PC-9 (cell line): ENCODE data around the gene HOXC9. TPM values are rescaled to one million over a fixed set of nuclear protein-coding genes. Genes with fewer than 3 reads are reported as not detected.

ENCODE experiments used
- BruUV-seq: library from RNA; stranded (reverse); fragments of 400-500 nt; replicated peaks from 2 replicates; lab custom pipeline; 2021; lab: Mats Ljungman, UMichigan
- CTCF ChIA-PET: fragments of 300-600 bp; sonication (Branson Sonifier 250); formaldehyde crosslinking; loops from one replicate; lab custom pipeline; 2022; ENCODE audit warnings: antibody characterized with exemption; lab: Charles Lee
- POLR2A ChIA-PET: fragments of 300-600 bp; sonication (Branson Sonifier 250); formaldehyde crosslinking; loops from one replicate; lab custom pipeline; 2022; ENCODE audit warnings: antibody characterized with exemption; ENCODE audit not compliant: unreplicated experiment; lab: Charles Lee
- DNase-seq, 2 experiments: peaks; one replicate each; pipeline versions ENCODE4 v3.0.0 to v3.0.0-alpha.2; 2015 to 2022; ENCODE audit warnings: mixed read lengths in 1 of 2
- H2AFZ ChIP-seq: fragments of 200-600 bp; sonication (generic); 2 replicates; pipeline ENCODE4 v1.8.1; 2017; ENCODE audit warnings: antibody characterized with exemption
- H3F3A ChIP-seq: fragments of 200-600 bp; sonication (generic); 2 replicates; pipeline ENCODE4 v1.8.1; 2017; ENCODE audit warnings: antibody characterized with exemption, mild to moderate bottlenecking, low read depth; ENCODE audit not compliant: insufficient read depth
- H3K27ac ChIP-seq: fragments of 200-600 bp; sonication (generic); 2 replicates; pipeline ENCODE4 v1.6.1; 2016; ENCODE audit warnings: mixed run types
- H3K27me3 ChIP-seq: fragments of 200-600 bp; sonication (generic); 2 replicates; pipeline ENCODE4 v1.6.1; 2016; ENCODE audit warnings: low read depth, mixed run types; ENCODE audit not compliant: insufficient read depth
- H3K36me3 ChIP-seq: fragments of 200-600 bp; sonication (generic); 2 replicates; pipeline ENCODE4 v1.6.1; 2016; ENCODE audit warnings: low read depth, mixed run types
- H3K4me1 ChIP-seq: fragments of 200-600 bp; sonication (generic); replicated peaks from 2 replicates; pipeline ENCODE4 v1.6.1; 2016; ENCODE audit warnings: mixed run types; ENCODE audit not compliant: insufficient read depth
- H3K4me2 ChIP-seq: fragments of 200-600 bp; sonication (generic); 2 replicates; pipeline ENCODE4 v1.6.1; 2017; ENCODE audit warnings: mixed run types
- H3K4me3 ChIP-seq: fragments of 200-600 bp; sonication (generic); 2 replicates; pipeline ENCODE4 v1.6.1; 2016; ENCODE audit warnings: mixed run types
- H3K79me2 ChIP-seq: fragments of 200-600 bp; sonication (generic); 2 replicates; pipeline ENCODE4 v1.6.1; 2017; ENCODE audit warnings: low read depth, mixed run types
- H3K9me2 ChIP-seq: fragments of 200-600 bp; sonication (generic); 2 replicates; pipeline ENCODE4 v1.8.1; 2017; ENCODE audit warnings: mild to moderate bottlenecking; ENCODE audit not compliant: insufficient read depth
- H3K9me3 ChIP-seq: fragments of 200-600 bp; sonication (generic); 2 replicates; pipeline ENCODE4 v1.8.1; 2016; ENCODE audit warnings: low read depth; ENCODE audit not compliant: insufficient read depth
- H4K20me1 ChIP-seq: fragments of 200-600 bp; sonication (generic); 2 replicates; pipeline ENCODE4 v1.8.1; 2017; ENCODE audit not compliant: insufficient read depth
- EZH2 ChIP-seq: fragments of 200-600 bp; sonication (generic); IDR thresholded peaks from 2 replicates; pipeline ENCODE4 v1.8.0; 2017; ENCODE audit warnings: antibody characterized with exemption, low read depth
- intact Hi-C: fragments of 100-400 bp; cut with micrococcal nuclease; formaldehyde crosslinking; loops from one replicate; pipeline ENCODE4 v1.10.0; 2022; ENCODE audit not compliant: unreplicated experiment
- total RNA-seq: library from RNA; stranded (reverse); gene quantifications from 2 replicates; pipeline ENCODE4 v1.2.3, GENCODE V29; 2021
- TF ChIP-seq, protein P1 (sequence below): fragments of 200-600 bp; sonication (generic); conservative IDR thresholded peaks from 2 replicates; pipeline ENCODE4 v1.6.1; 2017; ENCODE audit warnings: mixed run types, antibody characterized with exemption, mild to moderate bottlenecking, moderate library complexity

Gene HOXC9
- total RNA-seq, 1 experiment from 2014 or later = 10.2 TPM

- Histone ChIP-seq H3K27me3 (no peaks in the 10 kb centered on the region), H3K4me3 (no peak overlapping the region), H3K9me3 (no peaks in the 10 kb centered on the region), H4K20me1 (no peaks in the 10 kb centered on the region), H3K36me3 (no peaks in the 10 kb centered on the region), H3K4me1 (peaks cover 14% of the 10 kb centered on the region), H3K27ac (no peak overlapping the region), H2AFZ (no peak overlapping the region), H3K4me2 (peak overlapping the region; percentile 44; the same call in 1 of the 2 replicates), H3K9me2 (no peaks in the 10 kb centered on the region), H3F3A (peaks cover 9% of the 10 kb centered on the region; the same call in 1 of the 2 replicates), H3K79me2 (no peaks in the 10 kb centered on the region)
- POLR2A ChIA-PET = no interaction called here
- intact Hi-C loops = no loop called here
- BruUV-seq = no TSS peak
- CTCF ChIA-PET = interaction anchor here (0.7 kb wide), 2 partner anchors 132 to 215 kb away, joined by 3 to 4 read pairs; no protein-coding TSS in a partner anchor
- DNase-seq = no peak
- TF ChIP-seq, protein P1, sequence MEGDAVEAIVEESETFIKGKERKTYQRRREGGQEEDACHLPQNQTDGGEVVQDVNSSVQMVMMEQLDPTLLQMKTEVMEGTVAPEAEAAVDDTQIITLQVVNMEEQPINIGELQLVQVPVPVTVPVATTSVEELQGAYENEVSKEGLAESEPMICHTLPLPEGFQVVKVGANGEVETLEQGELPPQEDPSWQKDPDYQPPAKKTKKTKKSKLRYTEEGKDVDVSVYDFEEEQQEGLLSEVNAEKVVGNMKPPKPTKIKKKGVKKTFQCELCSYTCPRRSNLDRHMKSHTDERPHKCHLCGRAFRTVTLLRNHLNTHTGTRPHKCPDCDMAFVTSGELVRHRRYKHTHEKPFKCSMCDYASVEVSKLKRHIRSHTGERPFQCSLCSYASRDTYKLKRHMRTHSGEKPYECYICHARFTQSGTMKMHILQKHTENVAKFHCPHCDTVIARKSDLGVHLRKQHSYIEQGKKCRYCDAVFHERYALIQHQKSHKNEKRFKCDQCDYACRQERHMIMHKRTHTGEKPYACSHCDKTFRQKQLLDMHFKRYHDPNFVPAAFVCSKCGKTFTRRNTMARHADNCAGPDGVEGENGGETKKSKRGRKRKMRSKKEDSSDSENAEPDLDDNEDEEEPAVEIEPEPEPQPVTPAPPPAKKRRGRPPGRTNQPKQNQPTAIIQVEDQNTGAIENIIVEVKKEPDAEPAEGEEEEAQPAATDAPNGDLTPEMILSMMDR = no peak
- TF ChIP-seq EZH2 = no peak
These were observed 15.9 kb upstream of the HOXC9 start for GRCh38 chr12:53983950-53984572.

- no peaks in the 10 kb centered on the region for H4K20me1 ChIP-seq
- no peak within 1 kb of the TSS for H2AFZ ChIP-seq
- H3K79me2 ChIP-seq = no peaks in the 10 kb centered on the region
- peak within 1 kb of the TSS; percentile 65 for H3K4me2 ChIP-seq
- no peaks in the 10 kb centered on the region for H3K9me3 ChIP-seq
- H3K4me1 ChIP-seq = peaks cover 22% of the 10 kb centered on the region
- no peaks in the 10 kb centered on the region for H3K9me2 ChIP-seq
- intact Hi-C loops = loop anchor here (1.0 to 5.0 kb wide), 3 partner anchors 118 to 283 kb away; no protein-coding TSS in a partner anchor
- H3F3A ChIP-seq = peaks cover 9% of the 10 kb centered on the region; the same call in 1 of the 2 replicates
- CTCF ChIA-PET = interaction anchor here (0.6 to 1.2 kb wide), 9 partner anchors 13 to 486 kb away, joined by 3 to 13 read pairs (median 6); partner anchors contain the start of gene MAP3K12
- TF ChIP-seq, protein P1 = peak; percentile 68
- TF ChIP-seq EZH2 = no peak
- H3K27ac ChIP-seq = no peak within 1 kb of the TSS
- POLR2A ChIA-PET = interaction anchor here (0.6 kb wide), 1 partner anchor 152 kb away, joined by 4 read pairs; no protein-coding TSS in a partner anchor
- no TSS peak for BruUV-seq
- H3K4me3 ChIP-seq = peak within 1 kb of the TSS; percentile 8; the same call in 1 of the 2 replicates
- H3K36me3 ChIP-seq = no peaks in the 10 kb centered on the region
- peak; percentile 58 to 77 for DNase-seq
- no peaks in the 10 kb centered on the region for H3K27me3 ChIP-seq
These were observed 14.9 kb upstream of the HOXC9 start, which contains the start of gene HOXC10 for GRCh38 chr12:53984901-53985691. TSS of gene HOXC10 (plus strand) at chr12:53985146. CDS start at chr12:53985260, 114 bp downstream.

- no peak overlapping the region for H3K27ac ChIP-seq
- H3K27me3 ChIP-seq = no peaks in the 10 kb centered on the region
- no peaks in the 10 kb centered on the region for H3K36me3 ChIP-seq
- intact Hi-C loops = loop anchor here (1.0 to 5.0 kb wide), 3 partner anchors 118 to 283 kb away; no protein-coding TSS in a partner anchor
- H3K4me2 ChIP-seq = no peak overlapping the region
- H3K9me3 ChIP-seq = no peaks in the 10 kb centered on the region
- no TSS peak for BruUV-seq
- peaks cover 9% of the 10 kb centered on the region; the same call in 1 of the 2 replicates for H3F3A ChIP-seq
- H3K79me2 ChIP-seq = no peaks in the 10 kb centered on the region
- no peaks in the 10 kb centered on the region for H4K20me1 ChIP-seq
- peaks cover 22% of the 10 kb centered on the region for H3K4me1 ChIP-seq
- no peak overlapping the region for H3K4me3 ChIP-seq
- no peak overlapping the region for H2AFZ ChIP-seq
- TF ChIP-seq, protein P1 = no peak
- no peak for TF ChIP-seq EZH2
- H3K9me2 ChIP-seq = no peaks in the 10 kb centered on the region
- no peak for DNase-seq
- ChIA-PET POLR2A (no interaction called here), CTCF (interaction anchor here (1.2 kb wide), 1 partner anchor 222 kb away, joined by 3 read pairs; no protein-coding TSS in a partner anchor)
These were observed 14.3 kb upstream of the HOXC9 start for GRCh38 chr12:53985692-53985993.
